Regular cardiac myocyte (primary cell): ENCODE results near the gene NAPSA. TPM values are rescaled to one million over a fixed set of nuclear protein-coding genes. Genes with fewer than 3 reads are reported as not detected.

Experiments used
- total RNA-seq: library from RNA; depleted of rRNA; stranded (reverse); fragments of >200 nt; gene quantifications from 2 replicates; pipeline ENCODE4 v1.2.3, GENCODE V29; 2014

NAPSA gene
- total RNA-seq = 0.19 and 0.28 TPM in 2 replicates

DNA sequence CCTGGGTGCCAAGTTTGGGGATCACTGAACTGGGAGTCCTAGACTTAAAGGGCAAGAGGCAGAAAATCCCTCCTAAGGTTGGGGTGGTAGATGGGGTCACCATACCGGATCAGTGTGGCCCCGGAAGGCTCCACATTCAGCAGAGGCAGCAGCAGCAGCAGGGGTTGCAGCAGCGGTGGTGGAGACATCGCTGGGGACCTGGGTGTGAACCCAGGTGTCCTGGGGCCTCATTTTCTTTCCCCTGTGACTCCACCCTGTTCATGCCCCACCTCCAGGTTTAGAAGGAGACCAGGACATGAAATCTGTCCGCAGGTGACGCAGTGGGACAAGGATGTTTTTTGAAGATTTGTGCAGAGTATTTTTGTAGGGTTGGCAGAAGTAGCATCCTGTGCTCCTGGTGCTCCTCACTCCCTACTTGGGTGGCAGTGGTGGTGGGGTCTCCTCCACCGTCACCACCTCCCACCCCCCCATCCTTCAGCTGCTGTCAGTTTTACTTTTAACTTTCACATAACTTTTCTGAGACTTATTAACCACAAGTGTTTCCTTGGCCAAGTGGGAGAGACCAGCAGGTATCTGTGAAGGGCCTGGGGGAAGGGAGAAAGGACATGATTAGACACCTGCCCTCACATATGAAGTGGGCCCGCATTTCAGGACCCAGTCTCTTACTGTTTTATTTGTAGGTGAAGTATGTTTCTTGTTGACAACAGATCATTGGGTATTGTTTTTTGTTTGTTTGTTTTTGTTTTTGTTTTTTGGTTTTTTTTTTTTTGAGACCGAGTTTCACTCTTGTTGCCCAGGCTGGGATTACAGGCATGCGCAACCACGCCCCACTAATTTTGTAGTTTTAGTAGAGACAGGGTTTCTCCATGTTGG lies at the start of gene NAPSA:
TSS of gene NAPSA (minus strand) at position 206 of the 873 bp plus-strand sequence. CDS start at position 188, 18 bp downstream.

DNA sequence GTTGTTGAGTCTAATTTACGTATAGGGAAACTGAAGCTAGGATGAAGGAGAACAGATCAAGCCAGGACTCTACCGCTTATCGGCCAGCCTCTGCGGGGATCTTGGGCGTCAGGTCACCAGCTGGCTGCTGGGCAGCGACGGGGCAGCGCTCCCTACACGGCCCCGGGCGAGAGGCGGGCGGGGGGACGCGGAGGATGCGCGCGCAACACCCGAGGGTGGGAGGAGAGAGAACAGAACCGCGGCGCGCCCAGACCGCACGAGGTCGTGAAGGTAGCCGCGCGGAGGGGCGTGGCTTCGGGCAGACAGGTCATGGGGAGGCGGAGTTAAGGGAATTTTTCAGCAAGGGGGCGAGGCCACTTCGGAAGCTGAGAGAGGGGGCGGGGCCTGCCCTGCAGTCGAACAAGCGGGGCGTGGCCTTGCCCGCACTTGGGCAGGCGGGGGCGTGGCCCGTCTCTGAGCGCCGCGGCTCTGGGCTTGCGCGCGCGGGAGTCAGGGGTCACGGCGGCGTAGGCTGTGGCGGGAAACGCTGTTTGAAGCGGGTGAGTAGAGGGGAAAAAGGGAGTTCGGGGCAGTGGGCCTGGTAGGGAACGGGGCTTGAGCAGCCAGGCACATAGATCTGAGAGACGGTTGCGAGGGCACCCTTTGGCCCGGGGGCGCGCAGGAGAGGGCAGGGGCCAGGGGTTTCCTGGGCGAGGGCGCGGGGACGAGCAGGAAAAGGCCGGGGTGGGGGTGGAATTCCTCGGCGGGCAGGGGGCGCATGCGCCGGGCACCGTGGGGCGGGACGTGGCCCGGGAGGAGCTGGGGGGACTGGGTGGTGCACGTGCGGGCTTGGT lies 18.6 kb upstream of the NAPSA start, which contains the start of gene POLD1:
TSS of gene POLD1 (plus strand) at position 496 of the 833 bp plus-strand sequence. CDS start 14,505 bp downstream, outside the sequence.

DNA sequence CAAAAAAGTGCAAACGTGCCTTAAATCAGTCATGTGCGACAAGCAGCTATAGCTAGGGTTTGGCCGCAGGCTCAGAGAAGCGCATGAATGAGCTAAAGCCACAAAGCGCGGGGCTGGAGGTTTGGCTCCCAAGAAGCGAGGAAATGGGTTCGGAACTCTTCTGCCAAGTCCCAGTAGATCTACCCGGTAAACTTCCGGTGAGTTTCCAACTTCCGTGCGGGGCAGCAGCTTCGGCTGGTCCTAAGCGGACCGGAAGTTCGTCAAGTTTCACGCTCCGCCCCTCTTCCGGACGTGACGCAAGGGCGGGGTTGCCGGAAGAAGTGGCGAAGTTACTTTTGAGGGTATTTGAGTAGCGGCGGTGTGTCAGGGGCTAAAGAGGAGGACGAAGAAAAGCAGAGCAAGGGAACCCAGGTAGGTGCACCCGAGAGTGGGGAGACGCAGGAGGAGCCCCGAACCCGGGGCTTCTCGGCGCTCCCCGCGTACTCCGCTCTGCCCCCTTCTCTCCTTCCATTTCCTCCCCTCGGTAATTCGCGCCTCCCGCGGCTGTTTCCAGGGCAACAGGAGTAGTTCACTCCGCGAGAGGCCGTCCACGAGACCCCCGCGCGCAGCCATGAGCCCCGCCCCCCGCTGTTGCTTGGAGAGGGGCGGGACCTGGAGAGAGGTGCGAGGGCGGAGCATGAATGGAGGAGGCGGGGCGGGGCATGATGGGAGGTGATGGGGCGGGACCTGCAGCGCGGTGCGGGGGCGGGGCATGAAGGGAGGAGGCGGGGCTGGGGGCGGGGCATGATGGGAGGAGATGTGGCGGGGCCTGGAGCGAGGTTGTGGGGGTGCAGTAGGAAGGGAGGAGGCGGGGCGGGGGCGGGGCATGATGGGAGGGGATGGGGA lies 11.0 kb upstream of the NAPSA start, which contains the start of gene NR1H2:
TSS of gene NR1H2 (plus strand) at position 292 of the 885 bp plus-strand sequence. CDS start 1,149 bp downstream, outside the sequence.

DNA sequence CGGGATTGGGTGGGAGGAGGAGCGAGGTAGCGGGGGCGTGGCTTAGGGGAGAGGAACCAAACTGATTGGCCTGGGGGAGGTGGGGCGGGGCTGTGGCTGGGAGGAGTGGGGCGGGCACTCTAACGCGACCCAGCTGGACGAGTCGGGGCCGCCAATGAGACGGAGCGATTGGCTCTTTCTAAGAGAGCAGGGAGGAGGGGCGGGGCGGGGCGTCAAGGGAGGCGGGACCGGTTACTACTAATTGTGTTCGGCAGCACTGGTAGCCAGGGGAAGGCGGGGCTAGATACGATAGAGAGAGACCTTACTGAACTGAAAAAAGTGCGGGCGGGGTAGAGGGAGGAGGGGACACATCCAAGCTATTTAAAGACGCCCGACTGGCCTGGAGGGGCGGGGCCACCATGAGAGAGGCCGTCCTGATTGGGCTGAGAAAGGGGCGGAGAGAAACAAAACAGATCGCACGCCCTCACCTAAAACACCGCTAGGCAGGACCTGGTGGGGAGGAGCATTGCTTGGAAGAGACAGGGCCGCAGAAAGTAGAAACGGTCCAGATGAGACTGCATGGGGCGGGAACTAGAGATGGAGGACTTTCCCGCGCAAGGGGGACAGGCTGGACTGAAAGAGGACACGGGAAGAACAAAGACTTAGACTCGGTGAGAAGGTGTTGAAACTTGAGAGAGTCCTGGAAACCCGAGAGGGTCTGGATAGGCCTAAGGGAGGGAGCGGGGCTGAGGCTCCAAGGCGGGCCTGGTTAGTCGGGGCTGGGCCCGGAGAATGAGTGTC lies 36.1 kb downstream of the NAPSA start, which contains the start of gene KCNC3:
TSS of gene KCNC3 (minus strand) at position 232 of the 780 bp plus-strand sequence. CDS start 295 bp downstream, outside the sequence.

Other genes with a start within 250 kb of the NAPSA start
- gene IZUMO2, start 202.4 kb downstream of the NAPSA start, total RNA-seq = not detected in 2 replicates
- under 0.01 TPM in 1 of 2 replicates, not detected in the other for gene MYH14, start 162.0 kb downstream of the NAPSA start, total RNA-seq
- gene KCNC3, start 36.3 kb downstream of the NAPSA start, total RNA-seq = under 0.01 and 0.28 TPM in 2 replicates
- gene NR1H2, start 10.8 kb upstream of the NAPSA start, total RNA-seq = 77.8 and 121 TPM in 2 replicates
- 17.2 and 52.9 TPM in 2 replicates for gene POLD1, start 18.7 kb upstream of the NAPSA start, total RNA-seq
- not detected in 2 replicates for gene SPIB, start 53.3 kb upstream of the NAPSA start, total RNA-seq
- not detected in 2 replicates for gene MYBPC2, start 67.3 kb upstream of the NAPSA start, total RNA-seq
- 33.9 and 38.9 TPM in 2 replicates for gene EMC10, start 110.9 kb upstream of the NAPSA start, total RNA-seq
- gene GARIN5A, start 111.2 kb upstream of the NAPSA start, total RNA-seq = 0.28 TPM in 1 of 2 replicates, not detected in the other
- gene JOSD2, start 145.6 kb upstream of the NAPSA start, total RNA-seq = 16.6 and 37.2 TPM in 2 replicates
- gene ASPDH, start 148.3 kb upstream of the NAPSA start, total RNA-seq = not detected in 2 replicates
- gene LRRC4B, start 202.8 kb upstream of the NAPSA start, total RNA-seq = 0.38 and 0.85 TPM in 2 replicates